HG02588 (cell line): ENCODE data around the gene FNDC3B.
"Not testable (repeated sequence)": the region's sequence is repeated elsewhere in the genome, so short reads cannot be mapped to it uniquely, and the experiment has no call there.

Experiments used
- ATAC-seq: cut with Tn5 transposase; IDR thresholded peaks from one replicate; pipeline ENCODE4 v1.9.1; 2021; ENCODE audit warnings: mild to moderate bottlenecking, moderate library complexity; ENCODE audit not compliant: unreplicated experiment

The FNDC3B gene

DNA sequence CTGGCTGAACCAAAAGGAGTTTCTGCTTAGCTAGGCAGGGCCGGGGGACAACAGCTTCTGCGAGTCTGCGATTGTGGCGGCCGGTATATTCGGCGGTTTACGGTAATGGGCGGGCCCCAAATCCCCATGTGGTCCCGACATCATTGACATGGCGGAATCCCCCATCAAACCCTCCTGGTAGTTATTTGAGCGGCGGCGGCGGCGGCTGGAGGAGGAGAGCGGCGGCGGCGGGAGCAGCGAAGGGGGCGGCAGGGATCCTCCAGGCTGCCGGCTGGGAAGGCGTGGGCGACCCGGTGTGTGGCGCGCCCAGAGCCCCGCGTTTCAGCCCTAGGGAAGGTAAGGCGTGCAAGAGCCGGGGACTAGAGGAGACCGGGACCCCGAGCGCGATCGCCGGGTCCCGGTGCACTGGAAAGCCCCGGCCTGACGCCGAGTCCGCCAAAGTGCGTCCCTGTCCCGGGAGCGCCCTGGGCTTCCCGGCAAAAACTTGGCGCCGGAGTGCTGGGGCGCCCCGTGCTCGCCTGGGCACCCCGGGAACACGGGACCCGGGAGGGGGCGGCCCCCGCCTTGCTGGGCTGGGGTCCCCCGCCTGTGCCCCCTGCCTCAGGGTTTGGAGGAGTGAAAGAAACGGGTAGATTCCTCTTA lies at the start of gene FNDC3B:
Gene FNDC3B (plus strand): TSS at position 143 of the 642 bp plus-strand sequence. CDS start 72,902 bp downstream, outside the sequence.
- peak; percentile 64 for ATAC-seq

DNA sequence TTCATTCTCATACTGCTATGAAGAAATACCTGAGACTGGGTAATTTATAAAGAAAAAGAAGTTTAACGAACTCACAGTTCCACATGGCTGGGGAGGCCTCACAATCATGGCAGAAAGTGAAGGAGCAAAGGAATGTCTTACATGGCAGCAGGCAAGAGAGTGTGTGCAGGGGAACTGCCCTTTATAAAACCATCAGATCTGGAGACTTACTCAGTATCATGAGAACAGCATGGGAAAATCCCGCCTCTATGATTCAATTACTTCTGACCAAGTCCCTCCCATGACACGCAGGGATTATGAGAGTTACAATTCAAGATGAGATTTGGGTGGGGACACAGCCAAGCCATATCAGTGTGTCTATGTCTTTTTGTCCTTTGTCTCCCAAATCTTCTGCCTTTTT lies 49.1 kb upstream of the FNDC3B start:
- not testable (repeated sequence) for ATAC-seq

DNA sequence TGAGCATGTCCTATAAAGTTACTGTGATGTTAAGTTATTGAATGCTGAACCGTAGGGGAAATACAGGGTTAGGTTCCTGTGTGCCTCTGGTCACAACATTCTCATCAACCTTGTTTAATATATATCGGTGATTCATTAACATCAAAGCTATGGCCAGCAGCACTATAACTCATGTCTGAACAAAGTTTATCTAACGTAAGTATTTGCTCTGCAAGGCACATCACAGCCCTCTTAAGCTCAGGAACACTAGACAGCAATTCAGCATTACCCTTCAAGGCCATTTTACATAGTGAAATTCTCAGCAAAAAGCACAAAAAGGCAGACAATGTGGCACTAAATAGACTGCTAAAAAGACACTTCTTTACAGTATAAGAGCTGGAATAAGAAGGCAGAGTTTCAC lies 48.2 kb upstream of the FNDC3B start:
- ATAC-seq: no peak

DNA sequence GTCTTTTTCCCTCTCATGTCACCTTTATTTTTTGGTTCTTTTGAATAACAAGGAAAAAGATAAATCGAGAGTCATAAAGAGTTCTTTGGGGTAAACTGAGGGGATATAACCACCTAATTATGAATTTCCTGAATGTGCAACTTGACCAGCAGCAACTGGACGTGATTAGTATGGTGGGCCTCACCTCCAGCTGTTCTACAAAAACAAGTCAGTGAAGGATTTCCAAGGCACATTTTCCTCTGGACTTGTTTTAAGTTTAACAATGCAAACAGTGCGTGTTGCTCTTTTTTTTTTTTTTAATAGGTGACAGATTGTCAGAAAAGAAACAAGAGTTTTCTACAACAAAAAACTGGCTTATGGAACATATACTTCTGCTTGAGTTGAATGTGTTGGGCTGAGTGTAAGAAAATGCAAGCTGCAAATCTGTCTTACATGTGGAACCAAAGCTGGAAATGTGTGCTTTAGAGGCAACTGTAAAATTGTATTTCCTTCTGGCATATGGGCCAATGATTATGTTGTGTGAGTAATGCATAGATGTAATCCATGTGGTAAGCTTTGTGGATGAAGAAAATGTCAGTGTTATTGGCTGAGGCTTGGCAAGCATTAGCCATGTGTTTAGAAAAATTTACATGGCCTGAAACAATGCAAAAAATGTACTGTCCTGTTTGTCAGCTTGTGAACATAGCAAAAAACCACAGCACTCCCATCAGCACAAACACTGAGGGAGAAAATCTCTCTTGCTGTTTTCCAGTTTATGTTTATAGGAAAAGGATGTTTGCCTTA lies 44.5 kb upstream of the FNDC3B start:
- ATAC-seq: no peak

DNA sequence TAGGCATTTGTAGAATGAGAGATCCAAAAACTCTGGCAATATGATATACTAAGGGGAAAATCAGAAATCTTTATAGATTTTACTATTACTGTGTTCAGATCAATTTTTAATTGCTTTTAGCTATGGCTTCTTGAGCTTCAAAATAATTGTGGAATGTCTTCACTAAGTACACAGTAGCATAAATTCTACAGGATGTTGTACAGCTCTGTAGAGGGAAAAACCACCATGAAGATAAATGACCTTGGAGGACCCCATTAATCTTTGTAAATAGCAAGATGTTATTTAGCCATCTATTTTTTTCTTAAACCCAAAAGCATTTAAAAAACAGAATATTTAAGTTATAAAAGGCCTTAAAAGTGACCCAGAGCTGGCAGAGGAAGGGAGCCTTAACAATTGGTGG lies 43.9 kb upstream of the FNDC3B start:
- no peak for ATAC-seq

DNA sequence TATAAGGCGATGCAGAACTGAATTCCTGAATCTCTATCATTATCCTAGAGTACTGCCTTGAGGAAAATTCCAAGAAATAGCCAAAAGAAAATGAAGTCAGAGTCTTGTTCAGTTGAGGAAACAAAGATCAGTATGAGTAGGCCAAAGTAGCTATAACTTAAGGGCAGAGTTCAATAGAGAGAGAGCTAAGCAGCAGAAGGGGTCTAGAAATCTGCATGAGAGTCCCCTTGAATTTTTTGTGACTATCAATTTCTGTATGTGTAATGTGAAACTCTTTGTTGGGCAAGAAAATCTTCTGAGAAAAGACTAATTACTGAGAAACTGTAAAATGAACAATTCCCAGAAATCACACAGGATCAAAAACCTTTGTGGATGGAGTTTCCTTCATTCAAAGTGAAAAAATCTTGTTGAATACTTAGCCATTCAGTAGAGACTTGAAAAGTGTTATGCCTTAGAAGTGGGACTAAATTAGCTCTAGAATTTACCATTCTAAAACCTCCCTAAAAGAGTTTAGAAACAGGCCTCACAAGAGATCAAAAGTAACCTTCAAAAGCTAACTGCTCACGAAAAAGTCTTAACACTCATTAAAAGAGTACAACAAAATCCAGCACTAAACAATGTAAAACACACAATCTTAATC lies 43.1 kb upstream of the FNDC3B start:
- no peak for ATAC-seq

DNA sequence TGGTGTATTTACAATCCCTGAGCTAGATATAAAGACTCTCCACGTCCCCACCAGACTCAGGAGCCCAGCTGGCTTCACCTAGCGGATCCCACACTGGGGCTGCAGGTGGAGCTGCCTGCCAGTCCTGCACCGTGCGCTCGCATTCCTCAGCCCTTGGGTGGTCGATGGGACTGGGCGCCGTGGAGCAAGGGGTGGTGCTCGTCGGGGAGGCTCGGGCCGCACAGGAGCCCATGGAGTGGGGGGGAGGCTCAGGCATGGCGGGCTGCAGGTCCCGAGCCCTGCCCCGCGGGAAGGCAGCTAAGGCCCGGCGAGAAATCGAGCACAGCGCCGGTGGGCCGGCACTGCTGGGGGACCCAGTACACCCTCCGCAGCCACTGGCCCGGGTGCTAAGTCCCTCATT lies 40.6 kb upstream of the FNDC3B start:
- not testable (repeated sequence) for ATAC-seq

DNA sequence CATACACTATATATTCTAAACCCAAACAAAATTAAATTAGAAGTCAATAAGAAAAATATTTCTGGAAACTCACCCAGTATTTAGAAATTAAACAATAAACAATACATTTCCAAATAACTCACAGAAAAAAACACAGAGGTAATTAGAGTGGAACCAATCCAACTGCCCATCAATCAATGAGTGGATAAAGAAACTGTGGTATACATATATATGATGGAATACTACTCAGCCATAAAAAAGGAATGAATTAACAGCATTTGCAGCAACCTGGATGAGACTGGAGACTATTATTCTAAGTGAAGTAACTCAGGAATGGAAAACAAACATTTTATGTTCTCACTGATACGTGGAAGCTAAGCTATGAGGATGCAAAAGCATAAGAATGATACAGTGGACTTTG lies 37.8 kb upstream of the FNDC3B start:
- not testable (repeated sequence) for ATAC-seq

DNA sequence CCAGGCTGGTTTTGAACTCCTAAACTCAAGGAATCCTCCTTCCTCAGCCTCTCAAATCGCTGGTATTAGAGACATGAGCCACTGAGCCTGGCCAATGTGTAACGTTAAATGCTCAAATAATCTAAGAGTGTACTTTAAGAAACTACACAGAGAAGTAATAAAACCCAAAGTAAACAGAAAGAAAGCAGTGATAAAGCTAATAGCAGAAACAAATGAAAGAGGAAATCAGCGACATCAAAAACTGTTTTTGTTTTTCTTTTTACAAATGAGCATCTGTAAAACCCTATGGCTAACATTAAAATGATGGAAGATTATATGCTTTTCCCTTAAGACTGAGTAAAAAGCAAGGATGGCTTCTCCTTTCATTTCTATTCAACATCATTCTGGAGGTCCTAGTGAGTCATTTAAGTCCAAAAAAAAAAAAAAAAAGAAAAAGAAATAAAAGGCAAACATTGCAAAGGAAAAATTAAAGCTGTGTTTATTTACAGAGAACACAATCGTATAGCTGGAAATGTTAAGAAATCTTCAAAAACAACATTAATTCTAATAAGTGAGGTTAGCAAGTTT lies 36.8 kb upstream of the FNDC3B start:
- ATAC-seq: no peak

DNA sequence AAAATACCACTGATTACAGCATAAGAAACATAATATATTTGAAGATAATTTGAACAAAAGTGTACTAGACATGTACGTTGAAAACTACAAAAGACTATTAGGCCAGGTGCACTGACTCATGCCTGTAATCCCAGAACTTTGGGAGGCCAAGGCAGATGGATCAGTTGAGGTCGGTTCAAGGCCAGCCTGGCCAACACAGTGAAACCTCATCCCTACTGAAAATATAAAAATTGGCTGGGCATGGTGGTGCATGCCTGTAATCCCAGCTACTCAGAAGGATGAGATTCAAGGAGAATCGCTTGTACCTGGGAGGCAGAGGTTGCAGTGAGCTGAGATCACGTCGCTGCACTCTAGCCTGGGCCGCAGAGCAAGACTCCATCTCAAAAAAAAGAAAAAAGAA lies 36.2 kb upstream of the FNDC3B start:
- ATAC-seq: no peak

DNA sequence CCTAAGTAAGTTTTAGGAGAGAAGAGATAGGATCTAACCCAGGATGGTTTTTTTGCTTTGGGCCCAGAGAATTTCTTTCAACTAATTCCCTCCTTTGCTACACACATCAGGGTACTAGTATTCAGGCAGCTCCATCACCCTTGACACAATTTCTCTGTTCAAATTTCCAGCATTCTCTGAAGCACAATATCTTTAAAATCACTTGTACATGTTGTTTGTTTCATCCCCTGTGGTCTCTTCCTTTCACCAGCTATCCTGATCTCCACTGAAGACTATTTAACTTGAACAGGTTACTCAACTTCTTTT lies 32.4 kb upstream of the FNDC3B start:
- no peak for ATAC-seq

DNA sequence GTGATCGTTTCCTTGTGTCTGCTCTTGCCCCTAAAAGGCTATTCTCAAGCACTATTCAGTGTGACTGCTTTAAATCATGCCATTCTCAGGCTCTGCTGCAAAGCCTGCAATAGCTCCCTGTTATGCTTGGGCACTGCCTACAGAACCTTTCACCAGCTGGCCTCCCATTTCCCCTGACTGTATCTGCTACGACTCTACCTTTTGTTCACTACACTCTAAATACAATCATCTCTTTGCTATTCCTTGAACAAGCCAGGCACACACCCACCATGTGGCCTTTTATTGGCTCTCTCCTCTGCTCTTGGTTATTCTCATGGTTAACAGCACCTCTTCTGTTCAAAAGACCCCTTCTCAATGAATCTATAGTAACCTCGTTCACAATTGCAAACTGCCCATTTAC lies 29.6 kb upstream of the FNDC3B start:
- no peak for ATAC-seq

DNA sequence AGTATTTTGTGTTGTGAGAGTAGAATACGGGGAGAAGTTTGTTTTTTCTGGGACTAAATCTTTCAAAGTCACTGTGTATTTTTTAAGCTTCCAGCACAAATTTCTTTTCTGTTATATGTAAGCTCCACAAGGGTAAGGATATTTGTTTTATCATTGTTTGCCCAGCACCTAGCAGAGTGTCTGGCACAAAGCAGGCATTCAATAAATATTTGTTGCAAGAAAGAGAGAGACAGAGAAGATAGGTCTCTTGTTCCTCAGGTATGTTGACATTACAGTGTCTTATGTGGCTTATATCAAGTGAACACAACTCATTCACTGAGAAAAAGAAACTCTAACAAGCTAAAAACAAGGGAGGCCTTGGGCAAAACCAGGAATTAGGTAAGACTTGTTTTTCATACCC lies 26.6 kb upstream of the FNDC3B start:
- no peak for ATAC-seq

DNA sequence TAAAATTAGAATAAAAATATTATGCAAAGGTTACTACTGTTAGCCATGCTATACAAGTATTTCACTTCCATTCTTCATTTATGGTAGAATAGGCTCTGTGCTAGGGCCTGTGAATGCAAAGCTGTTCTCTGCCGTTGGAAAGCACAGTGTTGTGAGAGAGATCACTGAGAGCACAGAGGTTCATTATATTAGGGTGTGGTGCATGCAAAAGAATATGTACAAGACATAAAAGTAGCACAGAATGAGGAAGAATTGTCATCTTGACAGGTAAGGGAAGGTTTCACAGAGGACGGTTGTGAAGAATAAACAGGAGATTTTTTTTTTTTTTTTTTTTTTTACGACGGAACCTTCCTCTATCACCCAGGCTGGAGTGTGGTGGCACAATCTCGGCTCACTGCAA lies 25.2 kb upstream of the FNDC3B start:
- no peak for ATAC-seq

DNA sequence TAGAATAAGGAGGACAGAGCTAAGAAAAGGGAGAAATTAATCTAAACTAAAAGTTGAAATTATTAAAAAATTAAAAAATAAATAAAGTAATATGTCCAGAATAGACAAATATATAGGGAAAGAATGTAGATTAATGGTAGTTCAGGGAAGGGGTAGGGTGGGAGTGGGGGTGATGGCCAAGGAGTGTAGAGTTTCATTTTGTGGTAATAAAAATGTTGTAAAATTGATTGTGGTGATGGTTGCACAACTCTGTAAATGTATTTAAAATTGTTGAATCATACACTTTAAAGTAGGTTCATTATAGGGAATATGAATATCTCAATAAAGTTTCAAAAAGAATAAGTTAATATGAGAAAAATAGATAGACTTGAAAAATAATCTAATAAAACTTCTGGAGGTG lies 21.0 kb upstream of the FNDC3B start:
- ATAC-seq: no peak

DNA sequence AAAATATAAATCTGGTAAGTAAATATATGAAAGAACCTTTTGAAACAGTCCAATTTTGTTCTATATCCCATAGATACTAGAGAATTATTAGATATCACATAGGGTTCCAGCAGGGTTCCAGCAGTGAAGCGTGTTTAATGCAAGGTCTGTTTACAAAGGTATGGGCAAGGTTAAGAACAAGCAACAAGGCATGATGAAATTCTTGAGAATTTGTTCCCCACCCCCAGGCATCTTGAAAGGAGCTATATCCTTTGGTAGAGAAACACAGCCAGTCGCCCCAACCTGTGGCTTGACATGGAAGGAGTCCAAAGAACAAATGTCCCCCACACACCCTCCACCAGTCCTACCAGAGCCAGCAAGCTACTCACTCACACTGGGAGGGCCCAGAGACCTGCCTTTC lies 18.6 kb upstream of the FNDC3B start:
- no peak for ATAC-seq

DNA sequence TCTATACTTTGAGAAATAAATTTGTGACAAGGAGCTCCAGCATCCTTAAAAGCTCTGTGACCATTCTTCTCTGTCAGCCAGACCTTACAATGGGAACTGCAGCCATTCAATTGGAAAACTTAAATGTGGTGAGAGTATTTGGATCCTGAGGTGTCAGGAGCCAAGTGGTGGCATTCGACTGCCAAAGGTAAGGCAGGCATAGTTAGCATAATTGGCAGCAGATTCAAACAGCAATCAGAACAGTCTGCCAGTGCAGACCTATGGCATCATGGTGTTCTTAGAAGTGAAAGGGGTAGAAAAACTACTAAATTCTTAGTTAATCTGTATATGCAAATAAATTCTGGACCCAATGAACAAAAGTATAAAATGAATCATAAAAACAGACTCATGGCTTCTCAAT lies 18.2 kb upstream of the FNDC3B start:
- ATAC-seq: no peak

DNA sequence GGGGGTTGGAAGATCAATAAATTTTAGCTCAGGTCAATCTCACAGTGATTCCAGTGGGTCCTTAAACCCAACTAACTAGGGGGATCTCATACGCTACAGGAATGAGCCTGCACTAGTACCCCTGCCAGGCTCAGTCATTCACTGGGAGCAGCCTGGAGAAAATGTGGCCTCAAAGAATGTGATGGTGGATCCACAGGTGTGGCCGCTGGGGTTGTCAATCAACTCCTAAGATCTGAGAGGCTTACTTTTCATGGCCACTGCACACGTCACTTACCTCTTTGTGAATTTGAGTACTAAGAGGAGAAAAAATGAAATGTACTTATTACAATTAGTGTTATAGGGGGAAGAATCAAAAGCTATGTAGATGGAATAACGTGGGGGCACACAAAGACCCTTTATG lies 17.5 kb upstream of the FNDC3B start:
- no peak for ATAC-seq

DNA sequence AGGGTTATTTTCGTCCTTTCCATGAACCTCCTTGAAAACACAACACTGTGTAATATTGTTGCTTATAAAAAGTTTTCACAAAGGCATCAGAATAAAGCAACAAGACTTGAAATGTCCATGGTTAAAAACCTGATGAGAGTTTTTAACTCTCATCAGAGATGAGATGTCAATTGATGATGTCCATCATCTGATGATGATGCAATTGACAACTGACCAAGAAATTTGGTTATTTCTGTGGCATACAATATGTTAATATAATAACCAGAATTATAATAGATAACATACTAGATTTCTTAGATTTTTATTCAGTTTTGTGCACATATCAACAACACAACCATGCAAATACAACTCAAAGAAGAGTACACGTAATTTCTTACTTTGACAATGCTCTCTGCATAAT lies 15.5 kb upstream of the FNDC3B start:
- no peak for ATAC-seq

DNA sequence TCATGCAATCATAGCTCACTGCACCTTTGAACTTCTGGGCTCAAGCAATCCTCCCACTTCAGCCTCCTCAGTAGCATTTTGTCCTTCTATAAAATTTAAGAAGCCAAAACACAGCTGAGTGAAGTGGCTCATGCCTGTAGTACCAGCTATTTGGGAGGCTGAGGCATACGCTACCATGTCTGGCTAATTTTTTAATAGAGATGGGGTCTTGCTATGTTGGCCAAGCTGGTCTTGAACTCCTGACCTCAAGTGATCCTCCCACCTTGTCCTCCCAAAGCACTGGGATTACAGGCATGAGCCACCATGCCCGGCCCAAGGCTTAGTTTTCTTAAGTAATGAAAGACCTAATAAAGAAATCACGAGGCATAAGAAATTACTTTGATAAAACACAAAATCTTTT lies 14.7 kb upstream of the FNDC3B start:
- ATAC-seq: no peak

DNA sequence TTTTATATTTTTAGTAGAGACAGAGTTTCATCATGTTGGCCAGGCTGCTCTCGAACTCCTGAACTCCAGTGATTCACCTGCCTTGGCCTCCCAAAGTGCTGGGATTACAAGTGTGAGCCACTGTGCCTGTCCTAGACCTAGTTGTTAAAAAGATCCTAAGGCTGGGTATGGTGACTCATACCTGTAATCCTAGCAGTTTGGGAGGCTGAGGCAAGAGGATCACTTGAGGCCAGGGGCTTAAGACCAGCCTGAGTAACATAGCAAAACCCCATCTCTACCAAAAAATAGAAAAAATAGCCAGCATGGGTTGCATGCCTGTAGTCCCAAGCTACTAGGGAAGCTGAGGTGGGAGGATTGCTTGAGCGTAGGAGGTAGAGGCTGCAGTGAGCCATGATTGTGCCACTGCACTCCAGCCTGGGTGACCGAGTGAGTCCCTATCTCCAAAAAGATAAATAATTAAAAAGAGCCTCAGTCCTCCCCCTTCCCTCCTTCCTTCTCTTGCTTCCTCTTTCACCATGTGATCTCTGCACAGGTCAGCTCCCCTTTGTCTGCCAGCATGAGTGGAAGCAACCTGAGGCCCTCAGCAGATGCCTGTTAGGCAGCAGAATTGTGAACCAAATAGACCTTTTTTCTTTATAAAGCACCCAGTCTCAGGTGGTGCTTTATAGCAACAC lies 9.8 kb upstream of the FNDC3B start:
- no peak for ATAC-seq
